B cell (primary cell): Measurements from ENCODE around the gene LRRC70. TPM values are rescaled to one million over a fixed set of nuclear protein-coding genes. Genes with fewer than 3 reads are reported as not detected.

Experiments
- ATAC-seq: fragments of 200-7000 bp; cut with Tn5 transposase; one replicate; pipeline ENCODE4 v1.10.0; 2021; ENCODE audit warnings: low read depth, mild to moderate bottlenecking, moderate number of reproducible peaks, moderate library complexity
- CTCF ChIA-PET: fragments of 350-600 bp; sonication (Branson Sonifier 250); formaldehyde crosslinking; loops from one replicate; lab custom pipeline; 2021; ENCODE audit warnings: antibody characterized with exemption, inconsistent platforms; lab: Charles Lee
- POLR2A ChIA-PET: fragments of 350-600 bp; sonication (Branson Sonifier 250); formaldehyde crosslinking; loops from one replicate; lab custom pipeline; 2021; ENCODE audit warnings: antibody characterized with exemption; lab: Charles Lee
- DNase-seq: peaks from one replicate; pipeline ENCODE4 v3.0.0; 2013
- H2AFZ ChIP-seq: 2 replicates; pipeline ENCODE4 v1.6.1; 2012; ENCODE audit warnings: mild to moderate bottlenecking, low read depth, low read length; ENCODE audit not compliant: insufficient read depth, poor library complexity, severe bottlenecking
- H3K27ac ChIP-seq, 2 donors: 1 replicate in 1 of 2; 2 replicates in 1 of 2; pipeline ENCODE4 v1.5.1; 2012 to 2013; ENCODE audit warnings: low read length in 2 of 2, mild to moderate bottlenecking in 2 of 2, moderate library complexity in 1 of 2
- H3K27me3 ChIP-seq, 4 experiments: fragments of 200-600 bp in 1 of 4; sonication (generic) in 1 of 4; replicated peaks in 1 of 4; 1 replicate in 2 of 4; 2 replicates in 2 of 4; pipeline versions ENCODE4 v1.6.1 to v1.7.0; 2013 to 2016; ENCODE audit warnings: low read length in 3 of 4, mild to moderate bottlenecking in 2 of 4, mixed read lengths in 1 of 4, moderate library complexity in 1 of 4; ENCODE audit not compliant: insufficient read depth in 4 of 4, control insufficient read depth in 3 of 4; ENCODE audit errors: control extremely low read depth in 1 of 4
- H3K36me3 ChIP-seq, 2 experiments: replicated peaks in 1 of 2; 1 replicate in 1 of 2; 2 replicates in 1 of 2; pipeline versions ENCODE4 v1.6.1 to v1.7.1; 2013; ENCODE audit warnings: low read length in 1 of 2; ENCODE audit not compliant: insufficient read depth in 2 of 2, control insufficient read depth in 1 of 2; ENCODE audit errors: control extremely low read depth in 1 of 2, extremely low read depth in 1 of 2
- H3K4me1 ChIP-seq, 2 donors: fragments of 200-600 bp in 1 of 2; sonication (generic) in 1 of 2; 1 replicate in 1 of 2; 2 replicates in 1 of 2; pipeline versions ENCODE4 v1.5.1 to v1.6.1; 2013 to 2017; ENCODE audit warnings: low read length in 2 of 2; ENCODE audit not compliant: control insufficient read depth in 2 of 2, insufficient read depth in 2 of 2
- H3K4me2 ChIP-seq: replicated peaks from 2 replicates; pipeline ENCODE3; 2012; ENCODE audit warnings: mild to moderate bottlenecking, low read depth, low read length; ENCODE audit not compliant: poor library complexity, severe bottlenecking
- H3K4me3 ChIP-seq, 5 experiments: fragments of 200-600 bp in 1 of 5; sonication (generic) in 1 of 5; 1 replicate in 3 of 5; 2 replicates in 2 of 5; pipeline versions ENCODE4 v1.5.1 to v1.7.0; 2011 to 2016; ENCODE audit warnings: low read length in 4 of 5, mild to moderate bottlenecking in 4 of 5, low read depth in 2 of 5, control low read depth in 1 of 5, moderate library complexity in 1 of 5; ENCODE audit not compliant: insufficient read depth in 1 of 5; ENCODE audit errors: control extremely low read depth in 1 of 5, extremely low read depth in 1 of 5
- H3K79me2 ChIP-seq: fragments of 200-600 bp; sonication (generic); one replicate; pipeline ENCODE4 v1.6.0; 2016; ENCODE audit warnings: low read length; ENCODE audit not compliant: control insufficient read depth, insufficient read depth
- H3K9ac ChIP-seq: fragments of 200-600 bp; sonication (generic); 2 replicates; pipeline ENCODE4 v1.6.1; 2017; ENCODE audit warnings: mild to moderate bottlenecking, low read length, moderate library complexity
- H3K9me3 ChIP-seq, 3 donors: one replicate each; pipeline versions ENCODE4 v1.6.1 to v1.7.1; 2013; ENCODE audit warnings: low read length in 2 of 3; ENCODE audit not compliant: control insufficient read depth in 2 of 3, insufficient read depth in 1 of 3; ENCODE audit errors: control extremely low read depth in 1 of 3
- H4K20me1 ChIP-seq: 2 replicates; pipeline ENCODE4 v1.6.0; 2012; ENCODE audit warnings: mild to moderate bottlenecking, low read length; ENCODE audit not compliant: insufficient read depth, control insufficient read depth, poor library complexity, severe bottlenecking
- H3K27ac Mint-ChIP-seq: one replicate; pipeline ENCODE4 v1.8.0; 2021; ENCODE audit warnings: mixed read lengths
- H3K27me3 Mint-ChIP-seq: one replicate; pipeline ENCODE4 v1.8.0; 2021; ENCODE audit warnings: mixed read lengths
- H3K4me1 Mint-ChIP-seq: one replicate; pipeline ENCODE4 v1.8.0; 2021; ENCODE audit warnings: mixed read lengths
- H3K4me3 Mint-ChIP-seq: one replicate; pipeline ENCODE4 v1.8.0; 2021; ENCODE audit warnings: mixed read lengths
- H3K9me3 Mint-ChIP-seq: one replicate; pipeline ENCODE4 v1.8.0; 2022; ENCODE audit warnings: mixed read lengths; ENCODE audit not compliant: insufficient read depth
- EZH2 ChIP-seq: IDR thresholded peaks from 2 replicates; pipeline ENCODE4 v1.6.1; 2012; ENCODE audit warnings: borderline replicate concordance, low read depth, mild to moderate bottlenecking, moderate library complexity, low read length; ENCODE audit not compliant: insufficient read depth, poor library complexity, severe bottlenecking
- WGBS: methylation state at CpG from one replicate; pipeline ENCODE4 v1.1.5; 2013; ENCODE audit warnings: missing lambda C conversion rate; ENCODE audit not compliant: insufficient coverage; 5-methylcytosine and 5-hydroxymethylcytosine counted together
- intact Hi-C: fragments of 100-400 bp; cut with micrococcal nuclease; formaldehyde crosslinking; loops from one replicate; pipeline ENCODE4 v1.10.0; 2022
- polyA plus RNA-seq: library from polyadenylated mRNA; depleted of rRNA; stranded (reverse); fragments of >200 nt; gene quantifications from 2 replicates; pipeline ENCODE4 v1.2.3, GENCODE V29; 2012
- total RNA-seq, 2 donors: library from RNA; stranded (reverse); fragments of 120-200 nt in 1 of 2; gene quantifications; 1 replicate in 1 of 2; 2 replicates in 1 of 2; pipeline versions ENCODE4 v1.2.3 to v1.2.4, GENCODE V29; 2013 to 2022
- TF ChIP-seq, protein P1 (sequence below): fragments of 200-600 bp; IDR thresholded peaks from one replicate; pipeline ENCODE4 v1.8.0; 2022; ENCODE audit warnings: antibody characterized with exemption, mild to moderate bottlenecking

LRRC70 gene
- total and polyA plus RNA-seq, 2 donors (not counting 1 experiment from before 2014, with no cell fraction given) = 2.3 to 3.3 TPM

DNA sequence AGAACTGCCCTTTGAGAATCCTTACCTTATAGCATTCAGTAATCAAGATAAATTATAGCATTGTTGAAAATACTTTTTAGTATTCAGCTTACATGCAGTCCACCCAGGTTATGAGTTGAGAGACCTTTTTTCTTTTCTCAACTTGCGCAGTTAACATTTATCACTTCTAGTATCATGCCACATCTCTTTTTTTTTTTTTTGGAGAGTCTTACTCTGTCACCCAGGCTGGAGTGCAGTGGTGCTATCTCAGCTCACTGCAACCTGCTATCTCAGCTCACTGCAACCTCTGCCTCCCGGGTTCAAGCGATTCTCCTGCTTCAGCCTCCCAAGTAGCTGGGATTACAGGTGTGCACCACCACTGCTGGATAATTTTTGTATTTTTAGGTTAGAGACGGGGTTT is 29.0 kb downstream of the LRRC70 start:
- Histone ChIP-seq H3K27ac (no peak overlapping the region), H2AFZ (no peak overlapping the region), H3K36me3 (peaks cover 0 to 17% of the 10 kb centered on the region in 2 experiments), H3K4me1 (no peaks in the 10 kb centered on the region), H3K4me3 (no peak overlapping the region), H3K9ac (no peak overlapping the region), H3K9me3 (no peaks in the 10 kb centered on the region), H3K27me3 (no peaks in the 10 kb centered on the region), H3K79me2 (no peaks in the 10 kb centered on the region), H4K20me1 (no peaks in the 10 kb centered on the region), H3K4me2 (no peak overlapping the region)
- ChIA-PET POLR2A (no interaction called here), CTCF (no interaction called here)
- no peak overlapping the region for H3K27ac Mint-ChIP-seq
- intact Hi-C loops = no loop called here
- no peak overlapping the region for H3K4me3 Mint-ChIP-seq
- DNase-seq (no peak), ATAC-seq (no peak)
- H3K9me3 Mint-ChIP-seq = no peaks in the 10 kb centered on the region
- WGBS = 100% methylated on average over 3 of the region's 4 CpGs
- H3K27me3 Mint-ChIP-seq = no peaks in the 10 kb centered on the region
- no peaks in the 10 kb centered on the region for H3K4me1 Mint-ChIP-seq
- TF ChIP-seq, protein P1, sequence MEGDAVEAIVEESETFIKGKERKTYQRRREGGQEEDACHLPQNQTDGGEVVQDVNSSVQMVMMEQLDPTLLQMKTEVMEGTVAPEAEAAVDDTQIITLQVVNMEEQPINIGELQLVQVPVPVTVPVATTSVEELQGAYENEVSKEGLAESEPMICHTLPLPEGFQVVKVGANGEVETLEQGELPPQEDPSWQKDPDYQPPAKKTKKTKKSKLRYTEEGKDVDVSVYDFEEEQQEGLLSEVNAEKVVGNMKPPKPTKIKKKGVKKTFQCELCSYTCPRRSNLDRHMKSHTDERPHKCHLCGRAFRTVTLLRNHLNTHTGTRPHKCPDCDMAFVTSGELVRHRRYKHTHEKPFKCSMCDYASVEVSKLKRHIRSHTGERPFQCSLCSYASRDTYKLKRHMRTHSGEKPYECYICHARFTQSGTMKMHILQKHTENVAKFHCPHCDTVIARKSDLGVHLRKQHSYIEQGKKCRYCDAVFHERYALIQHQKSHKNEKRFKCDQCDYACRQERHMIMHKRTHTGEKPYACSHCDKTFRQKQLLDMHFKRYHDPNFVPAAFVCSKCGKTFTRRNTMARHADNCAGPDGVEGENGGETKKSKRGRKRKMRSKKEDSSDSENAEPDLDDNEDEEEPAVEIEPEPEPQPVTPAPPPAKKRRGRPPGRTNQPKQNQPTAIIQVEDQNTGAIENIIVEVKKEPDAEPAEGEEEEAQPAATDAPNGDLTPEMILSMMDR = no peak
- TF ChIP-seq EZH2 = no peak

DNA sequence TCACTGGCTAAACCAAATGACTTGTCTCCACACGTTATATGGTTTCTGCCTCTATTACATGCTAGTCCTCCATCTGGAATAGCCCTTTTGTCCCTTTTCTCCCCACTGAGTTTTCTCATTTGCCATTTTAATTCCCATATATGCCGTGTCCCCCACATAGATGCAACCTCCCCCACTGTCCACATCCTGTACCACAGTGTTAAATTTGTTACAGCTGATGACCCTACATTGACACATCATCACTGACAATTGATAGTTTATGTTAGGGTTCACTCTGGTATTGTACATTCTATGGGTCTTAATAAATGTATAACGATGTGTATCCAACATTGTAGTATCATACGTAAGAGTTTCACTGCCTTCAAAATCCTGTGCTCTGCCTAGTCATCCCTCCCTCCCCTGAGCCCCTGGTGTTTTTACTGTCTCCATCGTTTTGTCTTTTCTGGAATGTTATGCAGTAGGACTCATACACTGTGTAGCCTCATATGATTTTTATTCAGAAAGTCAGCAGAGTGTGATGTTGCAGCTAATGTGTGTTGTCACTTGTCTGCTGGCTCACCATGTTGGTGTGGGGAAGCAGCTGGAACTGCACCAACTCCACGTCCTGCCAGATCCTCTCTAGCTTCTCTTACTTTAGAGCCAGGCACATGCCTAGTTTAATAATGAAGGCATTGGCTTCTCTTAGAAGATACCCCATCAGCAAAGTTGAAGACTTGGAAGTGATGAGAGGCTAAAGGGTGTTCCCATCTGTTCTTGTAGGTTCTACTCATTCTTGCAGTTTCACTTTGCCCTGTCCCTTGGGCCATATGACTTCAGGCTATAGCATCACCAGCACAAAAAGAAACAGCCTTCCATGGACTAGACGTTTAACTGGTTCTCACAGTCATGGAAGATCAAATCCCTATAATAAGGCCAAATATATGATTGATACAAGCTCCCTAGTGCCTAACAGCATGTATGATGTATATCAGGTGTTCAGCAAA is 30.2 kb downstream of the LRRC70 start:
- Histone ChIP-seq H2AFZ (no peak overlapping the region), H3K27me3 (no peaks in the 10 kb centered on the region), H3K4me2 (no peak overlapping the region), H3K4me1 (no peaks in the 10 kb centered on the region), H3K9me3 (no peaks in the 10 kb centered on the region), H3K79me2 (no peaks in the 10 kb centered on the region), H3K4me3 (no peak overlapping the region), H4K20me1 (no peaks in the 10 kb centered on the region), H3K27ac (no peak overlapping the region), H3K36me3 (peaks cover 0 to 10% of the 10 kb centered on the region in 2 experiments), H3K9ac (no peak overlapping the region)
- Mint-ChIP-seq H3K27me3 (no peaks in the 10 kb centered on the region), H3K9me3 (no peaks in the 10 kb centered on the region), H3K4me3 (no peak overlapping the region), H3K4me1 (no peaks in the 10 kb centered on the region), H3K27ac (no peak overlapping the region)
- 100% methylated on average over 1 of the region's 7 CpGs for WGBS
- POLR2A ChIA-PET = no interaction called here
- intact Hi-C loops = no loop called here
- DNase-seq (no peak), ATAC-seq (no peak)
- CTCF ChIA-PET = no interaction called here
- TF ChIP-seq EZH2 = no peak
- TF ChIP-seq, protein P1 = no peak
